Measurements from ENCODE around the gene EYA3.

EYA3 gene

GRCh38 chr1:28099050-28099769 is 10.8 kb upstream of the EYA3 start:
- Mint-ChIP-seq H3K4me1 (ENCODE audit: low read depth) (peaks cover 5% of the 10 kb centered on the region), H3K27ac (no peak overlapping the region), H3K36me3 (ENCODE audit: low read depth) (no peaks in the 10 kb centered on the region), H3K27me3 (peaks cover 7% of the 10 kb centered on the region), H3K4me3 (no peak overlapping the region), H3K9me3 (no peaks in the 10 kb centered on the region)
- DNase-seq, result no peak

GRCh38 chr1:28097100-28097472 is 8.7 kb upstream of the EYA3 start:
- DNase-seq, result no peak
- Mint-ChIP-seq H3K27ac (no peak overlapping the region), H3K4me1 (ENCODE audit: low read depth) (peaks cover 5% of the 10 kb centered on the region), H3K4me3 (no peak overlapping the region), H3K27me3 (peaks cover 13% of the 10 kb centered on the region), H3K36me3 (ENCODE audit: low read depth) (no peaks in the 10 kb centered on the region), H3K9me3 (no peaks in the 10 kb centered on the region)

- Mint-ChIP-seq H3K9me3 (no peaks in the 10 kb centered on the region), H3K27ac (no peak overlapping the region), H3K36me3 (ENCODE audit: low read depth) (no peaks in the 10 kb centered on the region), H3K4me1 (ENCODE audit: low read depth) (peaks cover 5% of the 10 kb centered on the region), H3K27me3 (peaks cover 13% of the 10 kb centered on the region), H3K4me3 (peak overlapping the region; percentile 8)
- no peak for DNase-seq
Measured at GRCh38 chr1:28096210-28097099, 8.0 kb upstream of the EYA3 start.

DNA sequence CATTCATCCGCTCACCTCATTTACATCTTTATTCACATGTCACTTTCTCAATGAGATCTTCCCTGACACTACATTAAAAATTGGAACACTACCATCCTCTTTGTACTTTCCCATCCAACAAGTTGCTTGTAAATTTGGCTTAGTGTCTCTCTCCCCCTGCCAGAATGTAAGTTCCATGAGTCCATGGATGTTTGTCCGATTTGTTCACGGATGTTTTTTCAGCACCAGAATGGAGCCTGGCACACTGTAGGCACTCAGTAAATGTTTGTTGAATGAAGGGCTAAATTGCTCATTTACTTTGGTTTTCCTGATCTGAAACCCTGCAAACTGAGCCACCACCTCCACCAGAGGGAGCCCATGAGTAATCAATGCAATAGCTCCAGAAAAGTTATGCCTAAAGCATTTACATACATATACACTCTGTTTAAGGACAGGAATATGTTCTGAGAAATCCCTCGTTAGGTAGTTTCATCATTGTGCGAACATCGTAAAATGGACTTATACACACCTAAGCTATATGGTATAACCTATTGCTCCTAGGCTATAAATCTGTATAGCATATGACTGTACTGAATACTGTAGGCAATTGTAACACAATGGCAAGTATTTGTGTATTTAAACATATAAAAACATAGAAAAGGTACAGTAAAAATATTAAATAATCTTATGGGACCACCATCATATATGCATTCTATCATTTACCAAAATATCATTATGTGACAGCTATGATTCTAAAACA is 2.8 kb upstream of the EYA3 start:
- Mint-ChIP-seq H3K36me3 (ENCODE audit: low read depth) (peaks cover 9% of the 10 kb centered on the region), H3K27me3 (peaks cover 11% of the 10 kb centered on the region), H3K4me3 (no peak overlapping the region), H3K27ac (no peak overlapping the region), H3K9me3 (no peaks in the 10 kb centered on the region), H3K4me1 (ENCODE audit: low read depth) (peaks cover 21% of the 10 kb centered on the region)
- peak; percentile 82 for DNase-seq

DNA sequence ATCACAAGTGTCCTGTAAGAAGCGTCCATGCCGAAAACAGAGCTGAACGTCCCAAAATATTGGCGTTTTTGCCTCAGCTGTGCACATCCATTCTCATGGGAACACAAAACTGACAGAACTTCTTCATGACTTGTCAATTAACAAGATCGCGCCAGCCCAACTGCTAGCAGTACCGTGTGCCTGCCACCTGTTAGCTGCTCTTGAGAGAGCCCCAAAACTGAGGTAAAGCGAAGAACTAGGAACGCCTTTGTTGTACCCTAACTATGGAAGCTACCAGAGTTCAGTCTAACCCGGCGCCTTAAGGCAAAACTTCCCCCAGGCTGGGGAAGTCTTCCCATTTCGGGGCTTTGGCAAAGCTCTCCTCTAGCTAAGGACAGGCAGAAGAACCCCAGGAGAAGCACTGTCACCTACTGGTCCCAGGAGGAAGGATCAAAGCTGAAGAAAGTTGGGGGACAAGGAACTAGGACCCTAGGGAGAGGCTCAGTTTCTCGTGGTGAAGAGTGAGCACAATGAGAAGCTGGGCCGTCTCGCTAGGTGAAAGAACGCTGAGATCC is 719 bp downstream of the EYA3 start:
- peaks cover 16% of the 10 kb centered on the region for H3K36me3 Mint-ChIP-seq (ENCODE audit: low read depth)
- peak overlapping the region; percentile 97 for H3K27ac Mint-ChIP-seq
- peaks cover 2% of the 10 kb centered on the region for H3K27me3 Mint-ChIP-seq
- H3K4me1 Mint-ChIP-seq (ENCODE audit: low read depth), result peaks cover 43% of the 10 kb centered on the region
- H3K9me3 Mint-ChIP-seq, result no peaks in the 10 kb centered on the region
- DNase-seq, result peak; percentile 46
- peak overlapping the region; percentile 94 for H3K4me3 Mint-ChIP-seq

- peaks cover 16% of the 10 kb centered on the region for H3K36me3 Mint-ChIP-seq (ENCODE audit: low read depth)
- H3K9me3 Mint-ChIP-seq, result no peaks in the 10 kb centered on the region
- no peak overlapping the region for H3K27ac Mint-ChIP-seq
- H3K27me3 Mint-ChIP-seq, result no peaks in the 10 kb centered on the region
- peak overlapping the region; percentile 94 for H3K4me3 Mint-ChIP-seq
- H3K4me1 Mint-ChIP-seq (ENCODE audit: low read depth), result peaks cover 45% of the 10 kb centered on the region
- no peak for DNase-seq
Measured at GRCh38 chr1:28086651-28087050, 1.8 kb downstream of the EYA3 start.

DNA sequence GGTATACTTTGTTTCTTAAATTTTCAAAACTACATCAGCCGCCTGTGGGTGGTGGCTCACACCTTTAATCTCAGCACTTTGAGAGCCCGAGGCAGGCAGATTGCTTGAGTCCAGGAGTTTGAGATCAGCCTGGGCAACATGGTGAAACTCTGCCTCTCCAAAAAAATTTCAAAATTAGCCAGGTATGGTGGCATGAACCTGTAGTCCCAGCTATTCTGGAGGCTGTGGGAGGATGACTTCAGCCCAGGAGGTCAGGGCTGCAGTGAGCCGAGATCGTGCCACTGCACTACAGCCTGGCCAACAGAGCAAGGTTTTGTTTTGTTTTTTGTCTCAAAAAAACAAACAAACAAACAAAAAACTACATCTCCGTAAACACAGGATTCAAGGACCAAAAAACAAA is 3.3 kb downstream of the EYA3 start:
- no peak overlapping the region for H3K27ac Mint-ChIP-seq

GRCh38 chr1:28083876-28084275 is 4.5 kb downstream of the EYA3 start:
- DNase-seq, result no peak
- peaks cover 37% of the 10 kb centered on the region for H3K36me3 Mint-ChIP-seq (ENCODE audit: low read depth)
- H3K9me3 Mint-ChIP-seq, result no peaks in the 10 kb centered on the region
- no peaks in the 10 kb centered on the region for H3K27me3 Mint-ChIP-seq
- no peak overlapping the region for H3K4me3 Mint-ChIP-seq
- peaks cover 47% of the 10 kb centered on the region for H3K4me1 Mint-ChIP-seq (ENCODE audit: low read depth)
- H3K27ac Mint-ChIP-seq, result no peak overlapping the region

More for the DNA sequence above, 3.3 kb downstream of the EYA3 start:
- Mint-ChIP-seq H3K4me1 (ENCODE audit: low read depth) (peaks cover 40% of the 10 kb centered on the region), H3K4me3 (no peak overlapping the region), H3K27me3 (no peaks in the 10 kb centered on the region), H3K9me3 (no peaks in the 10 kb centered on the region), H3K36me3 (ENCODE audit: low read depth) (peaks cover 26% of the 10 kb centered on the region)
- no peak for DNase-seq

DNA sequence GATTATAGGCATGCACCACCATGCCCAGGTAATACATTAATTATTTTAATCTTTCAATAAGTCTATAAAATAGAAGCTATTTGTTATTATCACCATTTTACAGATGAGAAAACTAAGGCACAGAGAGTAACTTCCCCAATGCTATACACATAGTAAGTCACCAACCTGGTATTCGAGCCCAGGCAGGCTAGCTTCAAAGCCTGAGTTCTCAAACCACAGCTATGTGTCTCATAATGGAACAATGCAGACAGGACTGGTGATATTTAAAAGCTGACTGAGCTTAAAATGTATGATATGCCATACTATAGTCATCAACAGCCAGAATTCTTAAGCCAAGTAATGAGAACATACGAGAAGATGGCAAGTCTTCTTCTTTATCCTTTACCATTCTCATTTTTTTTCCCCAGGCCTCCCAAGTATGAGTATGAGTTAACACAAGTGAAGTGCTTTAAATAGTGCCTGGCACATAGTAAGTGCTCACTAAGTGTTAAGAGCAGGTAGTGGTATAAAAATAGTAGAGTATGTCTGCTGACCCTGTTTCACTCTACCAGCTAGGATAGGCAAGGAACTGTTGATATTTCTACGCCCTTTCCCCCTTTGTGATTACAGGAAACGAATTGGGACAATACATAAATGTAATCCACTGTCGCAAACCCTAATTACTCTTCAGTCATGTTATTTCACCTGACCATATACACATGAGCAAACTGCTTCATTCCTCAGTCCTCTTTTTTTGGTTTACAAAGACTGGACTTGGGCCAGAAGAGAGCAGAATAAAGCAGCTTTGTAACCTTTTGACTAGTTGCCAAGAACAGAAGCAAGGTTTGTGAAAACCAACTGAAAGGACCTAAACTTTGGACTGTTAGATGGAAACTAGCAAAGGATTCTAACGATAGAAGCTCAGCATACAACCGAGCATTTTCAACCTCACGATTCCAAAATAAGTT is 9.5 kb downstream of the EYA3 start:
- no peak for DNase-seq
- Mint-ChIP-seq H3K4me1 (ENCODE audit: low read depth) (peaks cover 38% of the 10 kb centered on the region), H3K36me3 (ENCODE audit: low read depth) (peaks cover 42% of the 10 kb centered on the region), H3K4me3 (no peak overlapping the region), H3K9me3 (no peaks in the 10 kb centered on the region), H3K27ac (no peak overlapping the region), H3K27me3 (no peaks in the 10 kb centered on the region)

DNA sequence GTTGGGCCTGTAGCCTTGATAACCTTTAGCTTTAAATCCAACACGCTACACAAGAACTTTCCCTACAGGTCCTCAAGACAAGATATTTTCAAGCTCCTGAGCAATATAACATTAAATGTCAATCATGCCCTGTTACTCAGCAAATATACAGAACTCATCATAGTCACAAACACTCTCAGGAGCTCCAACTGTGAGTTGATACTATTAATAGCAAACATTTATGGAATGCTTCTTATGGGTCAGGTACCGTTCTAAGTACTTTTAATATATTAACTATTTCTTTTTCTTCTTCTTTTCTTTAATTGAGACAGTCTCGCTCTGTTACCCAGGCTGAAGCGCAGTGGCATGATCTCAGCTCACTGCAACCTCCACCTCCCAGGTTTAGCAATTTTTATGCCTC is 10.1 kb downstream of the EYA3 start:
- Mint-ChIP-seq H3K4me1 (ENCODE audit: low read depth) (peaks cover 35% of the 10 kb centered on the region), H3K4me3 (no peak overlapping the region), H3K9me3 (no peaks in the 10 kb centered on the region), H3K36me3 (ENCODE audit: low read depth) (peaks cover 42% of the 10 kb centered on the region), H3K27me3 (no peaks in the 10 kb centered on the region), H3K27ac (no peak overlapping the region)
- no peak for DNase-seq

GRCh38 chr1:28074892-28075511 is 13.4 kb downstream of the EYA3 start:
- Mint-ChIP-seq H3K9me3 (no peaks in the 10 kb centered on the region), H3K27me3 (no peaks in the 10 kb centered on the region), H3K36me3 (ENCODE audit: low read depth) (peaks cover 41% of the 10 kb centered on the region), H3K4me1 (ENCODE audit: low read depth) (peaks cover 42% of the 10 kb centered on the region), H3K4me3 (no peak overlapping the region), H3K27ac (no peak overlapping the region)
- DNase-seq, result no peak

GRCh38 chr1:28073867-28074266 is 14.5 kb downstream of the EYA3 start:
- Mint-ChIP-seq H3K9me3 (no peaks in the 10 kb centered on the region), H3K27ac (no peak overlapping the region), H3K4me3 (no peak overlapping the region), H3K4me1 (ENCODE audit: low read depth) (peaks cover 40% of the 10 kb centered on the region), H3K36me3 (ENCODE audit: low read depth) (peaks cover 31% of the 10 kb centered on the region), H3K27me3 (no peaks in the 10 kb centered on the region)
- no peak for DNase-seq

GRCh38 chr1:28071813-28072212 is 16.6 kb downstream of the EYA3 start:
- Mint-ChIP-seq H3K27ac (no peak overlapping the region), H3K27me3 (no peaks in the 10 kb centered on the region), H3K4me3 (no peak overlapping the region), H3K9me3 (no peaks in the 10 kb centered on the region), H3K4me1 (ENCODE audit: low read depth) (peaks cover 41% of the 10 kb centered on the region), H3K36me3 (ENCODE audit: low read depth) (peaks cover 20% of the 10 kb centered on the region)
- no peak for DNase-seq

All from activated T-cell treated with anti-CD3 and anti-CD28 coated beads, Interleukin-2, amount 50 U/mL, for 24 hours (primary cell).